Calu3 (cell line): Measurements from ENCODE around the gene HAGHL. TPM values are rescaled to one million over a fixed set of nuclear protein-coding genes. Genes with fewer than 3 reads are reported as not detected.
"Not testable (repeated sequence)": the region's sequence is repeated elsewhere in the genome, so short reads cannot be mapped to it uniquely, and the experiment has no call there.

Source experiments
- BruUV-seq: library from RNA; stranded (reverse); fragments of 400-500 nt; replicated peaks from 2 replicates; lab custom pipeline; 2021; lab: Mats Ljungman, UMichigan
- CTCF ChIA-PET: fragments of 300-600 bp; sonication (Branson Sonifier 250); formaldehyde crosslinking; loops from one replicate; lab custom pipeline; 2022; ENCODE audit warnings: antibody characterized with exemption; lab: Charles Lee
- DNase-seq: peaks from one replicate; pipeline ENCODE4 v3.0.0; 2022
- H3K27ac Mint-ChIP-seq: one replicate; pipeline ENCODE4 v1.8.0; 2022; ENCODE audit warnings: mixed read lengths; ENCODE audit not compliant: unreplicated experiment
- H3K27me3 Mint-ChIP-seq: one replicate; pipeline ENCODE4 v1.8.0; 2022; ENCODE audit warnings: mixed read lengths; ENCODE audit not compliant: unreplicated experiment
- H3K36me3 Mint-ChIP-seq: one replicate; pipeline ENCODE4 v1.8.0; 2022; ENCODE audit warnings: mild to moderate bottlenecking, moderate library complexity, mixed read lengths; ENCODE audit not compliant: insufficient read depth, unreplicated experiment
- H3K4me1 Mint-ChIP-seq: one replicate; pipeline ENCODE4 v1.8.0; 2022; ENCODE audit warnings: mild to moderate bottlenecking, low read depth, mixed read lengths; ENCODE audit not compliant: unreplicated experiment
- H3K4me3 Mint-ChIP-seq: one replicate; pipeline ENCODE4 v1.8.0; 2022; ENCODE audit warnings: mild to moderate bottlenecking, low read depth, moderate library complexity, mixed read lengths; ENCODE audit not compliant: unreplicated experiment
- H3K9me3 Mint-ChIP-seq: one replicate; pipeline ENCODE4 v1.8.0; 2022; ENCODE audit warnings: low read depth, mixed read lengths; ENCODE audit not compliant: unreplicated experiment
- CTCF ChIP-seq: fragments of 200-600 bp; IDR thresholded peaks from one replicate; pipeline ENCODE4 v1.8.0; 2022; ENCODE audit warnings: antibody characterized with exemption; ENCODE audit not compliant: unreplicated experiment
- intact Hi-C: fragments of 100-400 bp; cut with micrococcal nuclease; formaldehyde crosslinking; loops from one replicate; pipeline ENCODE4 v1.10.0; 2022; ENCODE audit not compliant: unreplicated experiment
- total RNA-seq: library from RNA; stranded (reverse); gene quantifications from 2 replicates; pipeline ENCODE4 v1.2.3, GENCODE V29; 2022

The HAGHL gene
- total RNA-seq, 1 experiment from 2014 or later = 11.7 TPM

GRCh38 chr16:750485-750884, 23.6 kb downstream of the HAGHL start:
- Mint-ChIP-seq H3K4me1 (peaks cover 12% of the 10 kb centered on the region), H3K9me3 (no peaks in the 10 kb centered on the region), H3K4me3 (no peak overlapping the region), H3K27ac (no peak overlapping the region), H3K36me3 (peaks cover 12% of the 10 kb centered on the region), H3K27me3 (peaks cover 65% of the 10 kb centered on the region)
- CTCF ChIA-PET = interaction anchor here (1.3 kb wide), 2 partner anchors 11 to 34 kb away, joined by 3 to 4 read pairs; no protein-coding TSS in a partner anchor
- DNase-seq = no peak
- BruUV-seq = no TSS peak
- TF ChIP-seq CTCF = no peak
- intact Hi-C loops = no loop called here

- Mint-ChIP-seq H3K9me3 (no peaks in the 10 kb centered on the region), H3K27ac (no peak overlapping the region), H3K36me3 (peaks cover 12% of the 10 kb centered on the region), H3K27me3 (peaks cover 74% of the 10 kb centered on the region), H3K4me1 (peaks cover 12% of the 10 kb centered on the region), H3K4me3 (no peak overlapping the region)
- BruUV-seq = no TSS peak
- CTCF ChIA-PET = interaction anchor here (0.8 to 1.3 kb wide), 4 partner anchors 10 to 33 kb away, joined by 3 to 4 read pairs (median 4); partner anchors contain the start of gene CIAO3
- no peak for TF ChIP-seq CTCF
- intact Hi-C loops = no loop called here
- DNase-seq = no peak
Measured at GRCh38 chr16:751152-752006, 24.5 kb downstream of the HAGHL start.

GRCh38 chr16:752007-752312, 25.1 kb downstream of the HAGHL start:
- H3K9me3 Mint-ChIP-seq = no peaks in the 10 kb centered on the region
- no peak for TF ChIP-seq CTCF
- peaks cover 12% of the 10 kb centered on the region for H3K36me3 Mint-ChIP-seq
- DNase-seq = no peak
- H3K4me1 Mint-ChIP-seq = peaks cover 12% of the 10 kb centered on the region
- no peak overlapping the region for H3K4me3 Mint-ChIP-seq
- CTCF ChIA-PET = interaction anchor here (0.8 to 1.2 kb wide), 2 partner anchors 11 to 24 kb away, joined by 4 read pairs; partner anchors contain the start of gene CIAO3
- BruUV-seq = no TSS peak
- H3K27ac Mint-ChIP-seq = no peak overlapping the region
- peaks cover 79% of the 10 kb centered on the region for H3K27me3 Mint-ChIP-seq
- intact Hi-C loops = no loop called here

GRCh38 chr16:754121-754607, 27.3 kb downstream of the HAGHL start:
- H3K4me3 Mint-ChIP-seq, H3K27ac Mint-ChIP-seq, H3K9me3 Mint-ChIP-seq, BruUV-seq, DNase-seq, H3K36me3 Mint-ChIP-seq, intact Hi-C loops: not testable (repeated sequence)
- CTCF ChIA-PET = interaction anchor here (0.7 kb wide), 1 partner anchor 24 kb away, joined by 5 read pairs; no protein-coding TSS in a partner anchor
- Mint-ChIP-seq H3K4me1 (peaks cover 12% of the 10 kb centered on the region), H3K27me3 (peaks cover 80% of the 10 kb centered on the region)
